Thyroid gland (tissue), 4 donors: ENCODE measurements around the gene ATP1A4.

Experiments used
- POLR2A ChIP-seq, 2 donors: fragments of 450-650 bp; IDR thresholded peaks; one replicate each; pipeline ENCODE4 v1.6.1; 2017; ENCODE audit warnings: antibody characterized with exemption in 2 of 2, mild to moderate bottlenecking in 2 of 2, moderate library complexity in 1 of 2
- TF ChIP-seq, protein P1 (sequence below), 6 experiments: fragments of 200-600 bp in 3 of 6; fragments of 450-650 bp in 3 of 6; sonication (generic) in 3 of 6; IDR thresholded peaks; one replicate each; pipeline ENCODE4 v1.5.1; 2016 to 2019; ENCODE audit warnings: antibody characterized with exemption in 6 of 6, mild to moderate bottlenecking in 2 of 6, inconsistent platforms in 1 of 6, moderate library complexity in 1 of 6

DNA sequence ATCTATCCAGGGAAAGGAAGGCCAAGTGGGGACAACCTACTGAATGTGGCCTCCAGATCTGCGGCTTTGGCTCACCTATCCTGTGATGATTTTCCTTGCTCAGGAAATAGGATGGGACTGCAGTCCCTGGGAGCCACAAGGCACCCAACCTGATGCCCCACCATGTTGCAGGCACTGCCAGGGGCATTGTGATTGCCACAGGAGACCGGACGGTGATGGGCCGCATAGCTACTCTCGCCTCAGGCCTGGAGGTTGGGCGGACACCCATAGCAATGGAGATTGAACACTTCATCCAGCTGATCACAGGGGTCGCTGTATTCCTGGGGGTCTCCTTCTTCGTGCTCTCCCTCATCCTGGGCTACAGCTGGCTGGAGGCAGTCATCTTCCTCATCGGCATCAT lies 24.0 kb upstream of the ATP1A4 start:
- no peak for TF ChIP-seq POLR2A (IDR thresholded peaks at IDR 0.05)
- TF ChIP-seq, protein P1, sequence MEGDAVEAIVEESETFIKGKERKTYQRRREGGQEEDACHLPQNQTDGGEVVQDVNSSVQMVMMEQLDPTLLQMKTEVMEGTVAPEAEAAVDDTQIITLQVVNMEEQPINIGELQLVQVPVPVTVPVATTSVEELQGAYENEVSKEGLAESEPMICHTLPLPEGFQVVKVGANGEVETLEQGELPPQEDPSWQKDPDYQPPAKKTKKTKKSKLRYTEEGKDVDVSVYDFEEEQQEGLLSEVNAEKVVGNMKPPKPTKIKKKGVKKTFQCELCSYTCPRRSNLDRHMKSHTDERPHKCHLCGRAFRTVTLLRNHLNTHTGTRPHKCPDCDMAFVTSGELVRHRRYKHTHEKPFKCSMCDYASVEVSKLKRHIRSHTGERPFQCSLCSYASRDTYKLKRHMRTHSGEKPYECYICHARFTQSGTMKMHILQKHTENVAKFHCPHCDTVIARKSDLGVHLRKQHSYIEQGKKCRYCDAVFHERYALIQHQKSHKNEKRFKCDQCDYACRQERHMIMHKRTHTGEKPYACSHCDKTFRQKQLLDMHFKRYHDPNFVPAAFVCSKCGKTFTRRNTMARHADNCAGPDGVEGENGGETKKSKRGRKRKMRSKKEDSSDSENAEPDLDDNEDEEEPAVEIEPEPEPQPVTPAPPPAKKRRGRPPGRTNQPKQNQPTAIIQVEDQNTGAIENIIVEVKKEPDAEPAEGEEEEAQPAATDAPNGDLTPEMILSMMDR (IDR thresholded peaks at IDR 0.05) = no peak
